Measurements from ENCODE around the gene SERINC5. TPM values are rescaled to one million over a fixed set of nuclear protein-coding genes. Genes with fewer than 3 reads are reported as not detected.
A peak's percentile ranks its signal among the peaks of the same experiment; 100 is the strongest.

SERINC5 gene
- total and polyA plus RNA-seq, 4 donors: 6.2 to 84.5 (median 23.9) TPM

GRCh38 chr5:80208381-80208780 lies 47.5 kb downstream of the SERINC5 start:
- H3K27me3 ChIP-seq (ENCODE audit: control insufficient read depth in 3 of 3, insufficient read depth in 3 of 3, low read length in 2 of 3): no peaks in the 10 kb centered on the region
- TF ChIP-seq, protein P1, sequence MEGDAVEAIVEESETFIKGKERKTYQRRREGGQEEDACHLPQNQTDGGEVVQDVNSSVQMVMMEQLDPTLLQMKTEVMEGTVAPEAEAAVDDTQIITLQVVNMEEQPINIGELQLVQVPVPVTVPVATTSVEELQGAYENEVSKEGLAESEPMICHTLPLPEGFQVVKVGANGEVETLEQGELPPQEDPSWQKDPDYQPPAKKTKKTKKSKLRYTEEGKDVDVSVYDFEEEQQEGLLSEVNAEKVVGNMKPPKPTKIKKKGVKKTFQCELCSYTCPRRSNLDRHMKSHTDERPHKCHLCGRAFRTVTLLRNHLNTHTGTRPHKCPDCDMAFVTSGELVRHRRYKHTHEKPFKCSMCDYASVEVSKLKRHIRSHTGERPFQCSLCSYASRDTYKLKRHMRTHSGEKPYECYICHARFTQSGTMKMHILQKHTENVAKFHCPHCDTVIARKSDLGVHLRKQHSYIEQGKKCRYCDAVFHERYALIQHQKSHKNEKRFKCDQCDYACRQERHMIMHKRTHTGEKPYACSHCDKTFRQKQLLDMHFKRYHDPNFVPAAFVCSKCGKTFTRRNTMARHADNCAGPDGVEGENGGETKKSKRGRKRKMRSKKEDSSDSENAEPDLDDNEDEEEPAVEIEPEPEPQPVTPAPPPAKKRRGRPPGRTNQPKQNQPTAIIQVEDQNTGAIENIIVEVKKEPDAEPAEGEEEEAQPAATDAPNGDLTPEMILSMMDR (IDR thresholded peaks at IDR 0.05; ENCODE audit: control extremely low read depth, extremely low read depth): no peak
- peaks cover 0 to 2% (median 0%) of the 10 kb centered on the region in 4 donors for H3K36me3 ChIP-seq (ENCODE audit: control insufficient read depth in 4 of 4, insufficient read depth in 4 of 4, low read length in 4 of 4)
- peaks cover 0 to 30% (median 18%) of the 10 kb centered on the region in 5 donors for H3K4me1 ChIP-seq (ENCODE audit: control insufficient read depth in 5 of 5, insufficient read depth in 5 of 5, low read length in 5 of 5)
- H3K4me3 ChIP-seq: no peak overlapping the region
- H3K9ac ChIP-seq (ENCODE audit: insufficient read depth in 1 of 2, low read length in 2 of 2): peak overlapping the region in 1 of 2 donors; percentile 47
- 78 to 84% methylated on average over 4 of the region's 4 CpGs for WGBS, 2 donors
- ATAC-seq (ENCODE audit: insufficient read depth, low FRiP score): no peak
- peaks cover 0 to 3% (median 0%) of the 10 kb centered on the region in 4 donors for H3K9me3 ChIP-seq (ENCODE audit: control insufficient read depth in 4 of 4, insufficient read depth in 3 of 4, low read length in 3 of 4)
- no peak for DNase-seq
- no peak overlapping the region for H3K27ac ChIP-seq (ENCODE audit: low read depth in 1 of 2, low read length in 1 of 2)

- no peak overlapping the region for H3K27ac ChIP-seq (ENCODE audit: low read depth in 1 of 2, low read length in 1 of 2)
- WGBS, 2 donors: 82 to 92% methylated on average over 4 of the region's 4 CpGs
- no peak overlapping the region for H3K4me3 ChIP-seq
- H3K36me3 ChIP-seq (ENCODE audit: control insufficient read depth in 4 of 4, insufficient read depth in 4 of 4, low read length in 4 of 4): peaks cover 0 to 2% (median 0%) of the 10 kb centered on the region in 4 donors
- H3K27me3 ChIP-seq (ENCODE audit: control insufficient read depth in 3 of 3, insufficient read depth in 3 of 3, low read length in 2 of 3): no peaks in the 10 kb centered on the region
- TF ChIP-seq, protein P1 (IDR thresholded peaks at IDR 0.05; ENCODE audit: control extremely low read depth, extremely low read depth): no peak
- H3K4me1 ChIP-seq (ENCODE audit: control insufficient read depth in 5 of 5, insufficient read depth in 5 of 5, low read length in 5 of 5): peaks cover 0 to 30% (median 17%) of the 10 kb centered on the region in 5 donors
- DNase-seq (no peak), ATAC-seq (ENCODE audit: insufficient read depth, low FRiP score) (no peak)
- H3K9me3 ChIP-seq (ENCODE audit: control insufficient read depth in 4 of 4, insufficient read depth in 3 of 4, low read length in 3 of 4): peaks cover 0 to 3% (median 0%) of the 10 kb centered on the region in 4 donors
- no peak overlapping the region for H3K9ac ChIP-seq (ENCODE audit: insufficient read depth in 1 of 2, low read length in 2 of 2)
Measured at GRCh38 chr5:80207832-80208231, 48.0 kb downstream of the SERINC5 start.

- H3K36me3 ChIP-seq (ENCODE audit: control insufficient read depth in 4 of 4, insufficient read depth in 4 of 4, low read length in 4 of 4): peaks cover 0 to 11% (median 3%) of the 10 kb centered on the region in 4 donors
- H3K27ac ChIP-seq (ENCODE audit: low read depth in 1 of 2, low read length in 1 of 2): no peak overlapping the region
- DNase-seq (no peak), ATAC-seq (ENCODE audit: insufficient read depth, low FRiP score) (no peak)
- 86% methylated on average over 4 of the region's 4 CpGs for WGBS, 2 donors
- no peak overlapping the region for H3K9ac ChIP-seq (ENCODE audit: insufficient read depth in 1 of 2, low read length in 2 of 2)
- no peak overlapping the region for H3K4me3 ChIP-seq
- TF ChIP-seq, protein P1 (IDR thresholded peaks at IDR 0.05; ENCODE audit: control extremely low read depth, extremely low read depth): no peak
- no peaks in the 10 kb centered on the region for H3K27me3 ChIP-seq (ENCODE audit: control insufficient read depth in 3 of 3, insufficient read depth in 3 of 3, low read length in 2 of 3)
- H3K4me1 ChIP-seq (ENCODE audit: control insufficient read depth in 5 of 5, insufficient read depth in 5 of 5, low read length in 5 of 5): peaks cover 0 to 21% (median 17%) of the 10 kb centered on the region in 5 donors
- H3K9me3 ChIP-seq (ENCODE audit: control insufficient read depth in 4 of 4, insufficient read depth in 3 of 4, low read length in 3 of 4): peaks cover 0 to 3% (median 0%) of the 10 kb centered on the region in 4 donors
Measured at GRCh38 chr5:80206282-80206681, 49.6 kb downstream of the SERINC5 start.

DNA sequence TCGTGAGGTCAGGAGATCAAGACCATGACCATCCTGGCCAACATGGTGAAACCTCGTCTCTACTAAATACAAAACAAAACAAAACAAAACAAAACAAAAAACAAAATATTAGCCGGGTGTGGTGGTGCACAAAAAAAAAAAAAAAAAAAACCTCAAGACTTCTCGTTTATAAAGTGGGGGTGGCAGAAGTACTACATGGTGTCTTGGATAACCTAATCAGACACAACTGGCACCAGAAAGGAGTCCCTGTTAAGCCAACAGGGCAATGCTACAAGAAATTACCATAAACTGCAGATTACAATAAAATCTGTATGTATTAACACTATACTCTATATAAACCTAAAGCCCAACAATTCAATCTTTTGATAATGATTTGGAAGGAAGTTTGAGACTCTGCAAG lies 50.0 kb downstream of the SERINC5 start:
- Histone ChIP-seq H3K9ac (ENCODE audit: insufficient read depth in 1 of 2, low read length in 2 of 2) (no peak overlapping the region), H3K9me3 (ENCODE audit: control insufficient read depth in 4 of 4, insufficient read depth in 3 of 4, low read length in 3 of 4) (peaks cover 0 to 3% (median 0%) of the 10 kb centered on the region in 4 donors), H3K36me3 (ENCODE audit: control insufficient read depth in 4 of 4, insufficient read depth in 4 of 4, low read length in 4 of 4) (peaks cover 0 to 13% (median 3%) of the 10 kb centered on the region in 4 donors), H3K4me3 (no peak overlapping the region), H3K27me3 (ENCODE audit: control insufficient read depth in 3 of 3, insufficient read depth in 3 of 3, low read length in 2 of 3) (no peaks in the 10 kb centered on the region), H3K27ac (ENCODE audit: low read depth in 1 of 2, low read length in 1 of 2) (no peak overlapping the region), H3K4me1 (ENCODE audit: control insufficient read depth in 5 of 5, insufficient read depth in 5 of 5, low read length in 5 of 5) (peaks cover 0 to 21% (median 17%) of the 10 kb centered on the region in 5 donors)
- 81 to 91% methylated on average over 4 of the region's 4 CpGs for WGBS, 2 donors
- ATAC-seq (ENCODE audit: insufficient read depth, low FRiP score) (no peak), DNase-seq (no peak)
- TF ChIP-seq, protein P1 (IDR thresholded peaks at IDR 0.05; ENCODE audit: control extremely low read depth, extremely low read depth): no peak

Measured in lung (tissue), 12 donors.